Measurements from ENCODE around the gene ARL6. TPM values are rescaled to one million over a fixed set of nuclear protein-coding genes. Genes with fewer than 3 reads are reported as not detected.
"Not testable (repeated sequence)": the region's sequence is repeated elsewhere in the genome, so short reads cannot be mapped to it uniquely, and the experiment has no call there.

ARL6 gene
- total RNA-seq, 1 donor from 2014 or later = 12.3 TPM

- DNase-seq (ENCODE audit: low spot score) = peak; percentile 56
Measured at GRCh38 chr3:97821287-97821773, 56.8 kb downstream of the ARL6 start.

GRCh38 chr3:97821774-97822358 lies 57.3 kb downstream of the ARL6 start, which contains the start of gene CRYBG3:
Gene CRYBG3, plus strand, starts transcription at chr3:97822011. Its CDS starts 196 bp downstream, at chr3:97822207.
- peak; percentile 84 for DNase-seq (ENCODE audit: low spot score)

GRCh38 chr3:97822359-97822775 lies 57.8 kb downstream of the ARL6 start:
- DNase-seq (ENCODE audit: low spot score) = peak; percentile 68

- DNase-seq (ENCODE audit: low spot score) = no peak
Measured at GRCh38 chr3:97823046-97824004, 58.8 kb downstream of the ARL6 start.

- no peak for DNase-seq (ENCODE audit: low spot score)
Measured at GRCh38 chr3:97825101-97825500, 60.5 kb downstream of the ARL6 start.

GRCh38 chr3:97827741-97828471 lies 63.3 kb downstream of the ARL6 start:
- DNase-seq (ENCODE audit: low spot score) = no peak

- DNase-seq (ENCODE audit: low spot score) = no peak
Measured at GRCh38 chr3:97829198-97829597, 64.6 kb downstream of the ARL6 start.

- DNase-seq (ENCODE audit: low spot score) = no peak
Measured at GRCh38 chr3:97830638-97831037, 66.1 kb downstream of the ARL6 start.

- no peak for DNase-seq (ENCODE audit: low spot score)
Measured at GRCh38 chr3:97831140-97831539, 66.6 kb downstream of the ARL6 start.

- not testable (repeated sequence) for DNase-seq (ENCODE audit: low spot score)
Measured at GRCh38 chr3:97833184-97833583, 68.6 kb downstream of the ARL6 start.

GRCh38 chr3:97835761-97836160 lies 71.2 kb downstream of the ARL6 start:
- no peak for DNase-seq (ENCODE audit: low spot score)

GRCh38 chr3:97838393-97838792 lies 73.8 kb downstream of the ARL6 start:
- no peak for DNase-seq (ENCODE audit: low spot score)

- DNase-seq (ENCODE audit: low spot score) = no peak
Measured at GRCh38 chr3:97839944-97840343, 75.4 kb downstream of the ARL6 start.

GRCh38 chr3:97841304-97841703 lies 76.7 kb downstream of the ARL6 start:
- no peak for DNase-seq (ENCODE audit: low spot score)

GRCh38 chr3:97841956-97842355 lies 77.4 kb downstream of the ARL6 start:
- DNase-seq (ENCODE audit: low spot score) = no peak

GRCh38 chr3:97848779-97849178 lies 84.2 kb downstream of the ARL6 start:
- no peak for DNase-seq (ENCODE audit: low spot score)

Other genes starting within 250 kb of the ARL6 start
- gene CRYBG3, start 57.3 kb downstream of the ARL6 start, total RNA-seq = 37.7 TPM
- 53.6 TPM for gene RIOX2, start 207.7 kb downstream of the ARL6 start, total RNA-seq